ENCODE results near the gene ZNF774. TPM values are rescaled to one million over a fixed set of nuclear protein-coding genes. Genes with fewer than 3 reads are reported as not detected.

The ZNF774 gene
- total RNA-seq, 6 donors from 2014 or later: 1.00 to 8.4 (median 3.4) TPM

DNA sequence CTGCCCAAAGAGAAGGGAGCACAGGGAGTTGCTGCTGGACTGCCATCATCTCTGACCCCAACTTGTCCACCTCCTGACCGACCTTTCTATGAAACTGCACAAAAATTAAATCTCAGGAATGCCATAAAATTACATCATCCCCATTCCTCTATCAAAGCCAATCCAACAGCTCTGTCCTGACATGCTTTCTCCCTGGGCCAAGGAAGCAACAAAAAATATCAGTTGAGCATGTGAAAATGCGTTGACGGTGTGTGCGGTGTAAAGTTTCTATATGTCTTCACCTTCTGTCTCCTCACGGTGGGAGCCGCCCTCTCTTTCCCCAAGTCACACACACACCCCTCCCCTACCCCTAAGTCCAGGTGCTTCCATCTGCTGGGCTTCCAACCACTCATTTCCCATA, 3.6 kb upstream of the ZNF774 start:
- no peak for DNase-seq
- Histone ChIP-seq H3K27ac (no peak overlapping the region), H3K4me3 (no peak overlapping the region), H3K9me3 (no peaks in the 10 kb centered on the region), H3K36me3 (no peaks in the 10 kb centered on the region), H3K27me3 (no peaks in the 10 kb centered on the region), H3K4me1 (peaks cover 4 to 10% (median 6%) of the 10 kb centered on the region in 4 donors)
- TF ChIP-seq POLR2AphosphoS5 (IDR thresholded peaks at IDR 0.05) (no peak), POLR2A (IDR thresholded peaks at IDR 0.05) (no peak), EP300 (IDR thresholded peaks at IDR 0.05) (no peak)
- TF ChIP-seq, protein P1, sequence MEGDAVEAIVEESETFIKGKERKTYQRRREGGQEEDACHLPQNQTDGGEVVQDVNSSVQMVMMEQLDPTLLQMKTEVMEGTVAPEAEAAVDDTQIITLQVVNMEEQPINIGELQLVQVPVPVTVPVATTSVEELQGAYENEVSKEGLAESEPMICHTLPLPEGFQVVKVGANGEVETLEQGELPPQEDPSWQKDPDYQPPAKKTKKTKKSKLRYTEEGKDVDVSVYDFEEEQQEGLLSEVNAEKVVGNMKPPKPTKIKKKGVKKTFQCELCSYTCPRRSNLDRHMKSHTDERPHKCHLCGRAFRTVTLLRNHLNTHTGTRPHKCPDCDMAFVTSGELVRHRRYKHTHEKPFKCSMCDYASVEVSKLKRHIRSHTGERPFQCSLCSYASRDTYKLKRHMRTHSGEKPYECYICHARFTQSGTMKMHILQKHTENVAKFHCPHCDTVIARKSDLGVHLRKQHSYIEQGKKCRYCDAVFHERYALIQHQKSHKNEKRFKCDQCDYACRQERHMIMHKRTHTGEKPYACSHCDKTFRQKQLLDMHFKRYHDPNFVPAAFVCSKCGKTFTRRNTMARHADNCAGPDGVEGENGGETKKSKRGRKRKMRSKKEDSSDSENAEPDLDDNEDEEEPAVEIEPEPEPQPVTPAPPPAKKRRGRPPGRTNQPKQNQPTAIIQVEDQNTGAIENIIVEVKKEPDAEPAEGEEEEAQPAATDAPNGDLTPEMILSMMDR (IDR thresholded peaks at IDR 0.05): no peak
- 89 to 94% methylated on average over 6 of the region's 6 CpGs for WGBS, 2 donors
- no peak for ATAC-seq (ENCODE audit: low FRiP score in 2 of 2)

DNA sequence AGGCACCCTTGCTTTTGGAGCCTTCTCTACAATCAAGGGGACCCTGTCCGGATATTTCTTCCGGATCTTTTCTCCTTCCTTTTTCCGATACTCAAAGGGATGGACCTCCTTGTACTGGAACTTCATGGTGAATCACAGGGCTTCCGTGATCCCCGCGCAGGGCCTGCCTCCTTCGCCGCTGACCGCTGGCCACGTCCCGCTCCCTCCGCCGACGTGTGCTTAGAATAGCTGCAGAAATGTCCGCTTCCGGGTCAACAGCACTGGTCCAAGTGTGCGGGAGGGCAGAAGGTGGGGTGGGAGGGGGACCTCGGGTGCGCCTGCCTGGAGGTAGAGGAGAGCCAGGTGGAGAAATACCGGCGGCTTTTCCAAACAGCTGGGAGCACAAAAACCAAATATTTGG, 3.0 kb upstream of the ZNF774 start:
- Histone ChIP-seq H3K27ac (no peak overlapping the region), H3K27me3 (no peaks in the 10 kb centered on the region), H3K9me3 (no peaks in the 10 kb centered on the region), H3K36me3 (no peaks in the 10 kb centered on the region), H3K4me3 (no peak overlapping the region), H3K4me1 (peaks cover 4 to 10% (median 6%) of the 10 kb centered on the region in 4 donors)
- DNase-seq (peak in 1 of 2 donors; percentile 65), ATAC-seq (ENCODE audit: low FRiP score in 2 of 2) (no peak)
- no peak for TF ChIP-seq EP300 (IDR thresholded peaks at IDR 0.05)
- TF ChIP-seq POLR2A (IDR thresholded peaks at IDR 0.05): no peak
- TF ChIP-seq, protein P1 (IDR thresholded peaks at IDR 0.05): no peak
- TF ChIP-seq POLR2AphosphoS5 (IDR thresholded peaks at IDR 0.05): no peak
- WGBS, 2 donors: 96 to 97% methylated on average over 21 of the region's 21 CpGs

DNA sequence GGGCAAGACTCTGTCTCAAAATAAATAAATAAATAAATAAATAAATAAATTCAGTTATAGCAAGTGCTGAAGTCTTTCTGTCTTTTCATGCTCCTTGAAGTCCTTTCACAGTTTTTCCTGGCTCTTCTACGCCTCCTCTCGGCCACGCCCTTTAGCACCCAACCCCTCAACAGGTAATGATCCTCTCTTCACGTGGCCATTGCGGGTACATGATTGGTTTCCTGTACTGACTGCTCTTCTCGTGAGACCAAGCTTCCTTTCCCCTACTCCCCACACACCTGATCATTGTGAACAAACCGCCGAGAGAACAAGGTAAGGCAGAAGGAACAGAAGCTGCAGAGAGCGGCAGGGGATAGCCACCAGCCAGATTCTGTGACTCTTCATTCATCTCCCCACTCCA, 2.3 kb upstream of the ZNF774 start:
- no peak for ATAC-seq (ENCODE audit: low FRiP score in 2 of 2)
- TF ChIP-seq POLR2AphosphoS5 (IDR thresholded peaks at IDR 0.05): no peak
- TF ChIP-seq EP300 (IDR thresholded peaks at IDR 0.05): no peak
- TF ChIP-seq, protein P1 (IDR thresholded peaks at IDR 0.05): no peak
- TF ChIP-seq POLR2A (IDR thresholded peaks at IDR 0.05): no peak
- H3K9me3 ChIP-seq: no peaks in the 10 kb centered on the region
- peaks cover 4 to 10% (median 6%) of the 10 kb centered on the region in 4 donors for H3K4me1 ChIP-seq
- WGBS, 2 donors: 85 to 90% methylated on average over 9 of the region's 9 CpGs
- H3K36me3 ChIP-seq: no peaks in the 10 kb centered on the region
- H3K4me3 ChIP-seq: no peak overlapping the region
- no peak overlapping the region for H3K27ac ChIP-seq
- no peaks in the 10 kb centered on the region for H3K27me3 ChIP-seq
- no peak for DNase-seq

DNA sequence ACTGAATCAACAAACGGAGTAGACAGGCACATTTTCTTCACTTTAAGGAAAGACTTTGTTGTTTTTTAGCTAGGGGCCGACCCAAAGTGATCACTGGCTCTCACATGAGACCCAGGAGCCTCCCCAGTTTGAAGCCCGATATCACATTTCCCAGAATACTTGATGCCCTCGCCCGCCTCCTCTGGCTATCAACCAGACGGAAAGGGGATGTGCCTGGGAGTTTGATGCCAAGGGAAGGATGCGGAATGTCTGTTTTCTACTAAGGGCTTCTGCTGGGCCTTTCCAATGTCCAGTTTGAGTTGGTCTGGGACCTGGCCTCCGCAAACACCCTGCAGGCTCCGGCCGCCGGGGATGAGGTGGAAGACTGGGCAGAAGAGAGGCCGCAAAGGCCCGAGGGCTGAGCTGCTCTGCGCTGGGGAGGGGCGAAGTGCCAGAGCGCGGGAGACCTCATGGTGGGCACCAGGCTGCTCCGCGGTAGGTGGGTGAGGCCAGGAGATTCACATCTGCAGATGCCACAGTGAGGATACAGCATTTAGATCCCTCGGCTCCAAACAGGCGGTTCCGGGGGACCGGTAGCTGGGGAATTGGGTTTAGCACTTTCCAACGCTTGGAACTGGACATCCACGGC, 491 bp upstream of the ZNF774 start:
- Histone ChIP-seq H3K4me3 (peak overlapping the region in 3 of 4 donors; percentile 48 to 89 (median 80)), H3K4me1 (peaks cover 4 to 10% (median 6%) of the 10 kb centered on the region in 4 donors), H3K27ac (peak overlapping the region in 1 of 4 donors; percentile 51), H3K36me3 (no peaks in the 10 kb centered on the region), H3K9me3 (no peaks in the 10 kb centered on the region), H3K27me3 (no peaks in the 10 kb centered on the region)
- DNase-seq (peak in 1 of 2 donors; percentile 72), ATAC-seq (ENCODE audit: low FRiP score in 2 of 2) (peak; percentile 16 to 23)
- WGBS, 2 donors: 32 to 47% methylated on average over 12 to 25 of the region's 25 CpGs
- TF ChIP-seq, protein P1 (IDR thresholded peaks at IDR 0.05): no peak
- TF ChIP-seq POLR2AphosphoS5 (IDR thresholded peaks at IDR 0.05) (no peak), POLR2A (IDR thresholded peaks at IDR 0.05) (no peak), EP300 (IDR thresholded peaks at IDR 0.05) (no peak)

DNA sequence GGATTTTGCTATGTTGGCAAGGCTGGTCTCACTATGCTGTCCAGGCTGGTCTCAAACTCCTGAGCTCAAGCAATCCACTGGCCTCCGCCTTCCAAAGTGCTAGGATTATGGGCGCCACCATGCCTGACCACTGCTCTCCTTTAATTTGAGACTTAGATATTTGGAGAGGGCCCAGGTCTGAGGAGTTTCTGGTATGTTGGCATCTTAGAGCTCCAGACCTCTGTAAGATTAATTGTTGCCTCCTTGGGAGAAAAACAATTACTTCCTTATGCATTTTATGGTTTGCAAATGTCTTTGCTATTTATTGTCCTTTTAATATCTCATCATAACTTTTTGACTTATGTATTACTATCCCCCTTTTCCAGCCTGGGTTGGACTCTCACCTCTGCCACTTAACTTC, 2.9 kb downstream of the ZNF774 start:
- no peak for ATAC-seq (ENCODE audit: low FRiP score in 2 of 2)
- 97 to 100% methylated on average over 2 of the region's 2 CpGs for WGBS, 2 donors
- no peak overlapping the region for H3K27ac ChIP-seq
- H3K27me3 ChIP-seq: no peaks in the 10 kb centered on the region
- no peak for TF ChIP-seq EP300 (IDR thresholded peaks at IDR 0.05)
- TF ChIP-seq, protein P1 (IDR thresholded peaks at IDR 0.05): no peak
- H3K36me3 ChIP-seq: no peaks in the 10 kb centered on the region
- no peak for DNase-seq
- H3K9me3 ChIP-seq: no peaks in the 10 kb centered on the region
- no peak overlapping the region for H3K4me3 ChIP-seq
- H3K4me1 ChIP-seq: peaks cover 4 to 10% (median 6%) of the 10 kb centered on the region in 4 donors
